HuH-7.5 (cell line): Measurements from ENCODE around the gene LRRC46.

Source experiments
- DNase-seq: peaks from one replicate; pipeline ENCODE4 v3.0.0; 2011; ENCODE audit warnings: low spot score

LRRC46 gene

GRCh38 chr17:47851764-47852112 is 20.3 kb downstream of the LRRC46 start:
- DNase-seq: no peak

GRCh38 chr17:47852113-47852949 is 20.9 kb downstream of the LRRC46 start:
- no peak for DNase-seq

- DNase-seq: no peak
These were observed 22.1 kb downstream of the LRRC46 start for GRCh38 chr17:47853616-47854015.

GRCh38 chr17:47855737-47856136 is 24.3 kb downstream of the LRRC46 start:
- DNase-seq: no peak

DNA sequence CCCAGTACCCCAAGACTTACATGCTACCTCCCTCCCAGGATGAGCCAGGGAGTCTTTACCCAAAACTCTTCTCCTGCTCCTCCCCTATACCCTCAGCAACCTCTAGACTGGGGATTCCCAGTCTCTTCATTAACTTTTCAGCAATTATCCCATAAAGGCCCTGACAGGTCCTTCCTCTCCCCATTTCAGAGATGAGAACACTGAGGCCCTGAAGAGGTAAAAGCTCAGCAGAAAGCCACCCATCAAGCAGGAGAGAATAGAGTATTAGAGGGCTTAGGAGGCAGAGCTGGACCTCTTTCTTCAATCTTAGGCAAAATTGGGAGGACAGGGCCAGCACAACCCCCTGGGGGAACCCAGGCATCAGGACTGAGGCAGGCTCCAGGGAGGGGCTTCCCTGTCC is 25.4 kb downstream of the LRRC46 start:
- DNase-seq: no peak

DNA sequence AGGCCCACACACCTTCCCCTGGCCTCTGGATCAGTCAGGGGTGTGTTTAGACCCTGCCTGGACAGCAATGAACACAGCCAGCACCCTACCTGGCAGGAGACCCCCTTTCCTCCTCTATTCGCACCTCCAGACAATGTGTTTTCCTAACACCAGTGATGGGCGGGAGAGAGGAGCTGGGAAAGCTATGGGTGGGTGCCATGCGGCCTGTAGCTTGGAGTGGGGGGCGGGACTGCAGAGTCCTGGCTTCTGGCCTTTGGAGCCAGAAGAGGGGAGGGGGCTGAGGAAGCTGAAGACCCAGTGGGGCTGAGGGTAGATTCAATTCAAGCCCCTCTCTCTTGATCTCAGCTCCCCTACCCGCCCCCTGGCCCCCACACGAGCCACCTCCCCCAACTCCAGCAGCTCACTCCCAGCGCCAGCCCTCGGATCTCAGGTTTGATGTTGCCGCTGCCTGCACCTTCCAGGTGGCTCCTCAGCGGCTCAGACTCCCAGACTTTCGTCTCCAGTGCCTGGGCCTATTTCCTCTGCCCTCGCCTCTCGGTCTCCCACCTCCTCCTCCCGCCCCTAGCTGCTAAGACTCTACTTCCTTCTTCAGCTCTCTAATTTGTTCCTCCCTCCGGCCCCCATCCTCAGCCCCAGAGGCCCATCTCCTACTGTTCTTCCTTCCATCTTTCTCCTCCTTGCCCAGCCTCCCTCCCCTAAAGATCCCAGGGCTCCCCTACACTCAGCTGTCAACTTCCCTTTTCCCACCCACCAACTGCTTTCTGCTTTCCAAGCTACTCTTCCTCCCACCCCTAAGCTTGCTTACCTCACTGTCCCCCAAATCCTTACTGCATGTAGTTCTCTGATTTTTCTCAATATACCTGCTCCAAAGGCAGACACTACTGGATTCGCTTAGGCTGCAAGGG is 26.3 kb downstream of the LRRC46 start:
- no peak for DNase-seq

DNA sequence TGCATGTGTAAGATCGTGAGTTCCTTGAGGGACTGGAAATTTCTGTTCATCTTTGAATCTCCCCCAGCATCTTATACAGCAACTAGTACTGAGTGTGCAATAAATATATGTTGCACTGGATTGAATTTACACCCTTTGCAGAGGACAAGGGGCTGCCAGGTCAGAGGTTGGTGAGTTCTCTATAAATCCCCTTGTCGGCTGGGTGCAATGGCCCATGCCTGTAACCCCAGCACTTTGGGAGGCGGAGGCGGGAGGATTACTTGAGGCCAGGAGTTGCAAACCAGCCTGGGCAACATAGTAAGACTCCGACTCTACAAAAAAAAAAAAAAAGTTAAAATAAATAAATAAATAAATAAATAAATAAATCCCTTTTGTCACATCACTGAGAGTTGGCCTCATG is 28.9 kb downstream of the LRRC46 start:
- no peak for DNase-seq

GRCh38 chr17:47862621-47863440 is 31.4 kb downstream of the LRRC46 start:
- no peak for DNase-seq

- DNase-seq: no peak
These were observed 33.3 kb downstream of the LRRC46 start for GRCh38 chr17:47864791-47865216.

DNA sequence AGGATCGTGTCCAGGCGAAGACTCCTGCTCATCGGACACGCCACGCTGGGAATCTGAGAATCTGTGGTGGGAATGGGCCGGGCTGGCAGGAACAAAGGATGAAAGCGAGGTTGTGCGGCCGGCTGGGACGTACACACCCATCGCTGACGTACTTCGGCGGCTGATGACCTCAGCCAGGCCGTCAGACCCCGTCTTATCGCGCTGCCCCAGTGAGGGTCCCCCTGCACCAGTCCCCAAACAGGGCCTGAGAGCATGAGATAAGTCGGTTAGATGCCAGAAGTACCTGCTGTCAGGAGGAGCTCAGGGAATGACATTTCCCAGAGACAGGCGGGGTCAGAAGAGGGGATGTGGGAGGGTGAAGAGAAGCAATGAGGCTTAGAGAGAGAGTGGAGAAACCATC is 35.5 kb downstream of the LRRC46 start:
- DNase-seq: no peak

GRCh38 chr17:47867813-47868533 is 36.5 kb downstream of the LRRC46 start:
- no peak for DNase-seq

- no peak for DNase-seq
These were observed 37.6 kb downstream of the LRRC46 start for GRCh38 chr17:47869114-47869513.

DNA sequence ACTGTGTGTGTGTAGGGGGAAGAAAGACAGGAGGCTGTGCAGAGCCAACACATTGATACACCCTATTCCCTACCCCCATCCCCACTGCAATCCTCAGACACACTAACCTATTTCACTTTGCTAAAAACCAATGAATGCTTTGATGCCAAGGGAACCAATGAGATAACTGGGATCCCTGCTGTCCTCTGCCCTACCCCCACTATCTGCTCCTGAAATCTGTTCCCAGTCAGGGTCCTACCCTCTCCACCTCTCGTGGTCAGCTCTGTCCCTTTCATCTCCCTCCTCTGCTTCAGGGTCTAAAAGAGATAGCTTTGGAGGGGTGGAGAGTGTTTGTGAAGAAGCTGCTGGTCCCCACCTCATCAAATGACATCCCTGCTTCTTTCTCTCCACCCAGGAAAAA is 38.6 kb downstream of the LRRC46 start:
- no peak for DNase-seq

DNA sequence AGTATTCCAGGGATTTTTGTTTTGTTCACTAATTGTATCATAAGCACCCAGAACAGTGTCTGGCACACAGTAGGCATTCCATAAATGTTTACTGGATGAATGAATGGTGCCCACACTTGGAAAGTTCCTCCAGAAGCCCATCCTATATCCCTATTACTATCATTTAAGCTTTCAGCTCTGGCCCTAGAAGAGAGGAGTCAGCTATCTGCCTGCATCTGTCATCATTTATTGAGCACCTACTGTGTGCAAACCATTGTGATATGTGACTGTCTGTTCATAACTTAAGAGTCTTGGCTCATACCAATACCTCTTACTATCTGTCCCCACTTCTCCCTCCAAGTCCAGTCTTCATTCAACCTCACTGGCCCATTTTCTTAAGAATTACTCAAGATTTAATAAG is 39.6 kb downstream of the LRRC46 start:
- no peak for DNase-seq

DNA sequence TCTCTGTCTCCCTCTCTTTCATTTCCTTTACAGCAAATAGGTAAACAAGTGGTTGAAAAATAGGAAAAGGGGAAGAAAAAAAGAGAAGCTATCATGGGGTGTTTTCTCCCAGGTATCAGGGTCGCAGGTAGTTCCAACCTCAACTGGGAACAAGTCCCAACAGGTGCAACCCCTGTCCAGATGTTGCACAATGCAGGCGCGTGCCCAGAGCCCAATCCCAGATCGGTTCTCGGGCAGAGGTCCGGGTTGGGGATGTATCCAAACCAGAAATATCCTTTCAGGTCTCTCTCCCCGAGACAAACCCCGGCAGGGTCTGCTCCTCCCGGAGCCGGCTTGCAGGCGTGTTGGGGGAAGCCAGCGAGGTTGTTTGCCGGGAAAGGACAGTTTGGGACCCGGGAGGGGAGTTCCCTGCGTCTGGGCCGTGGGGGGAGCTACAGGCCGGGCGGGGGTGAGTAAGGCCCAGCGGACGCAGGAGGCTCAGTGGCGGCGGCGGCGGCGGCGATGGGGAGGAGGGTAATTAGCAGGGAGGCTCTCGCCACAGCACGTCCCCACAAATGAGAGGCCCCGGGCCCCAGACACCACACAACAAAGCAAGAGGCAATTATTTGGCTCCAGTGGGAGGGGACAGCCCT is 40.7 kb downstream of the LRRC46 start:
- DNase-seq: no peak

DNA sequence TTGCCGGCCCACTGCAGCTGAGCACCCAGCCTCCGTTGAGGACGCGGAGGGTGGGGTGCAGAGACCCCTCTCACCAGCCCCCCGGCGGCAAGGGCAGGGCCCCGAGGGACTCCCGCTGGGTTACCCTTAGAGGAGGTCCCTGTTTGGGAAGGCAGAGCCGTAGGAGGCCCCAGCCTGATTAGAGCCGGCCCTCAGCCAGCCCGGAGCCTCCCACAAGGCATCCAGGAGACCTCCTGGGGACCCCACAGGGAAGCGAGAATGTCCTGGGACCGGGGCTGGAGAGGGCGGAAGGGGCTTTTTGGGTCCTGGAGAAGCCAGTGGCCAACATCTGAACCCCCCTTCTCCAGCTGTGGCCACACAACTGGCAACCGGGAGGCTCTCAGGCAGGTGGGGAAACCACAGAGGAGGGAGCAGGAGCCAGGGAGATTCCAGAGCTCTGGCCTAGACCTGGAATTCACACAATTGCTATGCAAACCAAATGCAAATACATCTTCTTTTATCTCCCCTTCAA is 41.2 kb downstream of the LRRC46 start:
- no peak for DNase-seq

DNA sequence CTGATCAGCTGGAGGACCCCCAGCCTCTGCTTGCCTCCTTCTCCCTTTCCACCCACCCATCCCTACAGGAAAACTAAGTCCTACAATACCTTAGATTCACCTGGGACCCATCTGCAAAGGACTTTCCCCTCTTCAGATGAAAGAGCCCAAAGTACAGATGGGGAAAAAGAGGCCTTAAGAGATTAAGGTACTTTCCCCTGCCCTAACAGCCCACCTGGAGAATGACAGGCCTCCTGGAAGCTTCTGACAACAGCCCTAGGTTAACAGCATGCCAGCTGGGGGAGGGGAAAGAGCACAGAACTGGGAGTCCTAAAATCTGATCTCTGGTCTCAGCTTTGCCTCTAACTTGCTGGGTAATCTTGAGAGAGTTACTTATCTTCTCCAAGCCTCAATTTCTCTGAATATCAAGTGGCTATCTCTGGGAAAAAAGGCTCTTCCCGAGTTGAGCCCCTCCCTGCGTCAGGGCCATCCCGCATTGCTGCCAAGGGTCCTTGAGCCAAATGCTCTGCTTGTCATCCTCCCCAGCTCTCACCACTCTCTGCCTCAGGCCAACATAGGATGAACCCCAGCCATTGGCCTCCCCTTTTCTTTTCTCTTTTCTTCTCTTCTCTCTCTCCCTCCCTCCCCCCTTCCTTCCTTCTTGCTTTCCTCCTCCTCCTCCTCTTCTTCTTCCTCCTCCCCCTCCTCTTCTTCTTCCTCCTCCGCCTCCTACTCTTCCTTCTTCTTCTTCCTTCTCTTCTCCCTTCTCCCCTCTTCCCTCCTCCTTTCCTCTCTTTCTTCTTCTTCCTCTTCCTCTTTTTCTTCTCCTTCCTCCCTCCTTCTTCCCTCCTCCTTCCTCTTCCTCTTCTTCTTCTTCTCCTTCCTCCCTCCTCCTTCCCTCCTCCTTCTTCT is 42.0 kb downstream of the LRRC46 start:
- no peak for DNase-seq

DNA sequence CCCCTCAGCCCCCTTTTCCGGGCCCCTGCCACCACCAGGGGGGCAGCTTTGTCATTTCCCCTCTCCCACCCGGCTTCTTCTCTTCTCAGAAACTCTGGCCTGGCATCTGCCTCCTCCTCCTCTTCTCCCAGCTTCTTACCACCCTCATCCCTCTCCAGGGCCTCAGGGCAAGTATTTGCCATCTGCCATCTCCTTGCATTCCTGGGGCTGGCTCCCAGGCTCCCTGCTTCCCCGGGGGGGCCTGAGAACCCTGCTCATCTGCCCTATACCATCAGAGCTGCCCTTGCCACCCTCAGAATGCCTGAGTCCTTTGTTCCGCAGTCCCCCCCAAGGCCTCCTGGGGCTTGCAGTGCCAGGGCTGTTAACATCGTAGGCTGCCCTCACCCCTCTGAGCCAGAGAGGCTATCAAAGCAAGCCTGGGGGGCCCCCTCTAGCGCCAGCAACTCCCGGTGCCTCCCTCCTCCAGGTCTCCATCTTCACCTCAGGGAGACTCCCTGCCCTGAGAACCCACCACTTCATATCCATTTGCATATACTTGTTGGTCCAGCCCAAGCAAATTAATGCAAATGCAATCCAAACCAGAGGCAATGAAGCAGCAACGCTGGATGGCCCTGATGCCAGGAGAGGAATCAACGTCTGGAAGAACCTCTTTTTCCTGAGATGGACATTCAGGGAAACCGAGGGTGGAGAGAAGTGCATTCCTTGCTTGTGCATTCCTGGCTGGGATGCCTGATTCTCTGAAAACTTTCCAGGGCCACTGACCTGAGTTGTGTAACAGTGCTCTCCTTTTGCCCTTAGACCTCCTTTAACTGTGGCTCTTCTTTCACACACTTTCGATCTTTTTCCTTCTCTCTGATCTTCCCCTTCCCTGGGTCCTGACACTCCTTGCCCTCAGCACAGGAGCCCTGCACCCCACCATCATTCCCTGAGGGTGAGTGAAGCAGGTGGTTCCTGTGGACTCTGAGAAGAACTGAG is 43.8 kb downstream of the LRRC46 start:
- no peak for DNase-seq
